ENCODE data around the gene HLA-A.
"Not testable (repeated sequence)": the region's sequence is repeated elsewhere in the genome, so short reads cannot be mapped to it uniquely, and the experiment has no call there.

HLA-A gene

DNA sequence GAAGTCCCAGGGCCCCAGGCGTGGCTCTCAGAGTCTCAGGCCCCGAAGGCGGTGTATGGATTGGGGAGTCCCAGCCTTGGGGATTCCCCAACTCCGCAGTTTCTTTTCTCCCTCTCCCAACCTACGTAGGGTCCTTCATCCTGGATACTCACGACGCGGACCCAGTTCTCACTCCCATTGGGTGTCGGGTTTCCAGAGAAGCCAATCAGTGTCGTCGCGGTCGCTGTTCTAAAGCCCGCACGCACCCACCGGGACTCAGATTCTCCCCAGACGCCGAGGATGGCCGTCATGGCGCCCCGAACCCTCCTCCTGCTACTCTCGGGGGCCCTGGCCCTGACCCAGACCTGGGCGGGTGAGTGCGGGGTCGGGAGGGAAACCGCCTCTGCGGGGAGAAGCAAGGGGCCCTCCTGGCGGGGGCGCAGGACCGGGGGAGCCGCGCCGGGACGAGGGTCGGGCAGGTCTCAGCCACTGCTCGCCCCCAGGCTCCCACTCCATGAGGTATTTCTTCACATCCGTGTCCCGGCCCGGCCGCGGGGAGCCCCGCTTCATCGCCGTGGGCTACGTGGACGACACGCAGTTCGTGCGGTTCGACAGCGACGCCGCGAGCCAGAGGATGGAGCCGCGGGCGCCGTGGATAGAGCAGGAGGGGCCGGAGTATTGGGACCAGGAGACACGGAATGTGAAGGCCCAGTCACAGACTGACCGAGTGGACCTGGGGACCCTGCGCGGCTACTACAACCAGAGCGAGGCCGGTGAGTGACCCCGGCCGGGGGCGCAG lies at the start of gene HLA-A:
Gene HLA-A, plus strand, starts transcription at position 258 of the 778 bp plus-strand sequence. Its CDS starts 22 bp downstream, at position 280.
- DNase-seq, result peak; percentile 88

- no peak for DNase-seq
Measured at GRCh38 chr6:29892696-29893095, 49.6 kb upstream of the HLA-A start.

DNA sequence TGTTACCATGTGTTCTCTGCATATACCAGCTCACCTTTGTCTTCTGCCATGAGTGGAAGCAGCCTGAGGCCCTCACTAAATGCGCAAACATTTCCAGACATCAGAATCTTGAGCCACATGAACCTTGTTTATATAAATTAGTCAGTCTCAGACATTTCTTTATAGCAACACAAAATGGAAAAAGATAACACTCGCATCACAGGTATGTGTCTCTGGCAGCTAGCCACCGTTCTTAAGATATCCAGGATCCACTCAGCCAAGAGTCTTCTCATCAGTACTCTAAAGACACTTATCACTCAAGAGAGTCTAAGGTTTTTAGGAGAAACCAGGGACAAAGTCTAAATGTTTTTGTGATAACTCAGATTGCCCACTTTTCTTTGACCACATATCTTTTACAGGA lies 43.1 kb upstream of the HLA-A start:
- DNase-seq, result no peak

DNA sequence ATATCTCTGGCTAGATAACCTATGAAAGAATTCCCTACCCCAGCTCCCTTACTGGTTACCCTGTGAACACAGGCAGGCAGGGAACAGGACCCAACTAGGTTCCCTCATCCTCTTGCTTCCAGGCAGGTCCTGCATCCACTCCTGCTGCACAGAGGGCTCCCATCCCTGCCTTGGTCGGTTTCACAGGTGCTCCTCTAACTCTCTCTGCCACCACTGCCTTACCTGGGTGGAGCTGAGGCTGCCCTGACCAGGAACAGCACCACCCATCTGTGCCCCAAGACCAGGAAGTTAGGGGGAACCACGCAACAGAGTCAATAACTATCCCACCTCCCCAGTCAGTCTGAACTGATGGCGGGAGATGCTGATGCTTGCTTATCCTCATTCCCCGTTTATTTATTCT lies 37.0 kb upstream of the HLA-A start:
- no peak for DNase-seq

- DNase-seq, result no peak
Measured at GRCh38 chr6:29907637-29908340, 34.5 kb upstream of the HLA-A start.

DNA sequence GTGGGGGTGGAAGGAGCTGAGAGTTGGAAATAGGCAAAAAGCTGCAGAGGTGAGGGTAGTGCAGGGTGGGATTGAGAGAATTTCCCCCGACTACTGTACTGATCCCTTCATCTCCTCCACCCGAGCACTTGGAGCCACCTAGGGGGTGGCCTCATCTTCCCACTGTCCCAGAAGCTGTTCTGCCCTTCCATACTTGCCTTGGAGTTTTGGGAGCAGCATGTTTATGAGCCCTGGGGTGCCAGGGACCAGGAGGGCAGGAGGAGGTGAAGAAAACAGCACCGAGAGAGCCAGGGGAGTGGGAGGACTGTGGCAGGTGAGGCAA lies 34.0 kb upstream of the HLA-A start:
- DNase-seq, result no peak

GRCh38 chr6:29908710-29909109 lies 33.6 kb upstream of the HLA-A start:
- no peak for DNase-seq

GRCh38 chr6:29909985-29910384 lies 32.3 kb upstream of the HLA-A start:
- DNase-seq, result no peak

GRCh38 chr6:29912840-29913239 lies 29.5 kb upstream of the HLA-A start:
- DNase-seq, result no peak

- no peak for DNase-seq
Measured at GRCh38 chr6:29916741-29917140, 25.6 kb upstream of the HLA-A start.

GRCh38 chr6:29917857-29918256 lies 24.5 kb upstream of the HLA-A start:
- DNase-seq, result no peak

DNA sequence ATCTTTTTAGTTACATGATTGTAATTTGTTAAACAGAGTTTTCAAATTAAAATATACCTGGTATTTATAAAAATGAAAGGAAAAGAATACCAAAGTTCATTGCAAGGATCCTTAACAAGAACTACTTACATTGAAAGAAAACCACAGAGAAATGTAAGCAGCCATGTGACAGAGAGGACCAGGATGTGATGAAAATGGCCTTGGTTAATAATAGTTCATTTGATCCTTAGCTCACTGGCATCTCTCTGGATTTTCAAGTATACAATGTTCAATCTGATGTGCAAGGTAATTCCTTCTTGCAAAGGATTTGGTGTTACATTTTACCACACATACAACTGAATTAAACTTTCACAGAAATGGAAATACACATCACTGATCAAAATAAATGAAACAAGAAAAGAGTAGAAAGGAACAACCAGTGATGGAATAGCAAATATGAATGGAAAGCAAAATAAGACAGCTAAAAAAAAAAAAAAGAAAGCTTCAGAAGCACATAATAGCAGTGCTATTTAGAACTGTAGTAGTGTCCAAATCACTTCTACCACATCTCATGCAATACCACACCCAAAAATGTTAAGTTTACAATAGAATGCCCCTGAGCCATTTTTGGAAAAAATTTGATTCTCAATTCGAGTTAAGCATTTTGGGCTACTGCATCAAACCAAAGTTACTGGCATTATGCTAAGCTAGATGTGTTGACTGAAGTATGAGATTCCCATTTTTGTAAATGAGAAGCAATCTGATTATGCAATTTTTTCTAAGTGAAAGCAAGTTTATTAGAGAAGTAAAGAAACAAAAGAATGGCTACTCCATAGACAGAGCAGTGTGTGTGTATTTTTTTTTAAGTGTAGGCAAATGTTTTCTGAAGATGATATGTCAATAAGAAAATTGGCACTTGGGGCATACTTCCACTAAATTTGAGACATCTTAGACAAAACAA lies 22.6 kb upstream of the HLA-A start:
- DNase-seq, result no peak

DNA sequence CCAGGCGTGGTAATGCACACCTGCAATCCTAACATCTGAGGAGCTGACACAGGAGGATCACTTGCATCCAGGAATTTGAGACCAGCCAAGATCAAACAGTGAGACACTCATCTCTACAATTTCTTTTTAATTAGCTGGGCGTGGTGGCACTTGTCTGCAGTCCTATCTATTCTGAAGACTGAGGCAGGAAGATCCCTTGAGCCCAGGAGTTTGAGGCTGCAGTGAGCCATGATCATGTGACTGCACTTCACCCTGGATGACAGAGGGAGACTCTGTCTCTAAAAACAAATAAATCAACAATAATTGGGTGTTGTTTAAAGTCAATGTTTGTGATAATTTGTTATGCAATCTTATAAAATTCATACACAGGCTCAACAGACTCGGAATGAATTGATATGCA lies 18.0 kb upstream of the HLA-A start:
- DNase-seq, result peak; percentile 35

GRCh38 chr6:29924731-29925130 lies 17.6 kb upstream of the HLA-A start:
- DNase-seq, result no peak

DNA sequence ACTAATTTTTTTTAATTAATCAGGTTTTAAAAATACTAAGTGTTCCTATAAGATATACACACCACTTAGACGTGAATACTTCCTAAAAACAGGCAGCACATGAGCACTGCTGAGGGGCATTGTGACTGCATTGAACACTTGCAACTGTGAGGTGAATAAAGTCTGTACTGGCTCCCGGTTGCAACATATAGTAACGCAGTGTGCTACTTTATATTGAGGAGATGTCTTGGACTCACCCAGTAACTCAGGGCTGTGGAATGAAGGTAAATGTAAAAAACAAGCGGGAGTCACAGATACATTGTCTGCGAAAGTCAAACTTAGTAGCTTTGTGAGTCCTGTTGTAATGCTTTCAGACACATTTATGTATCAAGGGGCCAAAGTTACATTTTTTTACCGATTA lies 17.0 kb upstream of the HLA-A start:
- DNase-seq, result no peak

- DNase-seq, result no peak
Measured at GRCh38 chr6:29925727-29926412, 16.5 kb upstream of the HLA-A start.

DNA sequence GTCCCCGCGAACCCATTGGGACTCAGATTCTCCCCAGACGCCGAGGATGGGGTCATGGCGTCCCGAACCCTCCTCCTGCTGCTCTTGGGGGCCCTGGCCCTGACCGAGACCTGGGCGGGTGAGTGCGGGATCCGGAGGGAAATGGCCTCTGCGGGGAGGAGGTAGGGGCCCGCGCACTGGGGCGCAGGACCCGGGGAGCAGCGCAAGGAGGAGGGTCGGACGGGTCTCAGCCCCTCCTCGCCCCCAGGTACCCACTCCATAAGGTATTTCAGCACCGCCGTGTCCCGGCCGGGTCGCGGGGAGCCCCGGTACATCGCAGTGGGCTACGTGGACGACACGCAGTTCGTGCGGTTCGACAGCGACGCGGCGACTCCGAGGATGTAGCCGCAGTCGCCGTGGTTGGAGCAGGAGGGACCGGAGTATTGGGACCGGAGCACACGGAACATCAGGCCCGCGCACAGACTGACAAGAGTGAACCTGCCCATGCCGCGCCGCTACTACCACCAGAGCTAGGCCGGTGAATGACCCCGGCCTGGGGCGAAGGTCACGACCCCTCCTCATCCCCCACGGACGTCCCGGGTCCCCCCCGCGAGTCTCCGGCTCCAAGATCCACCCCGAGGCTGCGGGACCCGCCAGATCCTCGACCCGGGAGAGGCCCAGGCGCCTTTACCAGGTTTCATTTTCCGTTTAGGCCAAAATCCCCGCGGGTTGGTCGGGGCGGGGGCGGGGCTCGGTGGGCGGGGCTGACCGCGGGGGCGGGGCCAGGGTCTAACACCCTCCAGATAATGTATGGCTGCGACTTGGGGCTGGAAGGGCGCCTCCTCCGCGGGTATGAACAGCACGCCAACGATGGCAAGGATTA lies 15.7 kb upstream of the HLA-A start:
- DNase-seq, result no peak

DNA sequence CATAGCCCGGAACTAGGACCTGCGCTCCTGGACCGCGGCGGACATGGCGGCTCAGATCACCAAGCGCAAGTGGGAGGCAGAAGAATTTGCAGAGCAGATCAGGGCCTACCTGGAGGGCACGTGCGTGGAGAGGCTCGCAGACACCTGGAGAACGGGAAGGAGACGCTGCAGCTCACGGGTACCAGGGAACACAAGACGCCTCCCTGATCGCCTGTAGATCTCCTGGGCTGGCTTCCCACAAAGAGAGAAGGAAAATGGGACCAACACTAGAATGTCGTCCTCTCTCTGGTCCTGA lies 15.1 kb upstream of the HLA-A start:
- no peak for DNase-seq

GRCh38 chr6:29927841-29928388 lies 14.4 kb upstream of the HLA-A start:
- DNase-seq, result no peak

GRCh38 chr6:29930047-29930446 lies 12.3 kb upstream of the HLA-A start:
- DNase-seq, result not testable (repeated sequence)

- no peak for DNase-seq
Measured at GRCh38 chr6:29933955-29934354, 8.4 kb upstream of the HLA-A start.

Data from NCI-H1105 treated with DMSO at 0.1 percent for 48 hours (cell line).